ENCODE data around the gene KCNJ16. TPM values are rescaled to one million over a fixed set of nuclear protein-coding genes. Genes with fewer than 3 reads are reported as not detected.

The KCNJ16 gene
- total RNA-seq, 2 donors from 2014 or later = 0.22 to 0.24 TPM

DNA sequence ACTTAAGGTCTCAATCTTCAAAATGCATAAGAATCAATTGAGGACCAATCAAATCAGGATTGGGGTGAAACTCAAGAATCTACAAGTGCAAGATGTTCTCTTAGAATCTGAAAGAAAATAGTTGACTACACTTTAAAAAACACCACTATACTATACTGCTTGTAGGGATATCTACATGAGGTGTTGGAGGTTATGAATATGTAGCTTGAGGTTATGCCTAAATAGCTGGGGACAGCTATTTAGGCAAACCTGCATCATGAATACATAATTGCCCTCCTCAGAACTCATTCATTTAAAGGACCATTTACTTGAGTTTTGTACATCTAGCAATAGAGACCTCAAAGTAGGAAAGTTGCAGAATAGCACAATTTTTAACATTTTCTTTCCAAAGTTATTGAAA is 40.1 kb downstream of the KCNJ16 start:
- DNase-seq = no peak
- no peak for ATAC-seq
- intact Hi-C loops (cut with DNase I, micrococcal nuclease) = no loop called here

DNA sequence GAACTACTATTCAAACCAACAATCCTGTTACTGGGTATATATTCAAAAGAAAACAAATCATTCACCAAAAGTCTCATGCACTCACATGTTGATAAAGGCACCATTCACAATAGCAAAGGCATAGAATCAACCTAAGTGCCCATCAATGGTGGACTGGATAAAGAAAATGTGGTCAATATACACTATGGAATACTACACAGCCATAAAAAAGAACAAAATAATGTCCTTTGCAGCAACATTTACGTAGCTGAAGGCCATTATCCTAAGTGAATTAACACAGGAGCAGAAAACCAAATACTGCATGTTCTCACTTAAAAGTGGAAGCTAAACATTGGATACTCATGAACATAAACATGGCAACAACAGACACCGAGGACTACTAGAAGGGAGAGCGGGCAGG is 41.9 kb downstream of the KCNJ16 start:
- DNase-seq (no peak), ATAC-seq (no peak)
- intact Hi-C loops (cut with DNase I, micrococcal nuclease) = no loop called here

DNA sequence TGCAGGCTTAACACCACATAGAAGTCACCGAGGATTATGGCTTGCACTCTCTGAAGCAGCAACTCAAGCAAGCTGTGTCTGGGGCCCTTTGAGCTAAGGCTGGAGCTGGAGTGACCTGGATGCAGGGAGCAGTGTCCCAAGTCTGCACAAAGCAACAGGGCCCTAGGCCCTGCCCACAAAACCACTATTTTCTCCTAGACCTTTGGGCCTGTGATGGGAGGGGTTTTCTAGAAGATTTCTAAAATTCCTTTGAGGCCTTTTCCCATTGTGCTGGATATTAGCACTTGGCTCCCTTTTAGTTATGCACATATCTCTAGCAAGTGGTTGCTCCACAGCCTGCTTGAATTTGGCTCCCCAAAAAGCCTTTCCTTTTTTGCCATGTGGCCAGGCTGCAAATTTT is 44.5 kb downstream of the KCNJ16 start:
- intact Hi-C loops (cut with DNase I, micrococcal nuclease) = no loop called here
- ATAC-seq = no peak
- DNase-seq = no peak

DNA sequence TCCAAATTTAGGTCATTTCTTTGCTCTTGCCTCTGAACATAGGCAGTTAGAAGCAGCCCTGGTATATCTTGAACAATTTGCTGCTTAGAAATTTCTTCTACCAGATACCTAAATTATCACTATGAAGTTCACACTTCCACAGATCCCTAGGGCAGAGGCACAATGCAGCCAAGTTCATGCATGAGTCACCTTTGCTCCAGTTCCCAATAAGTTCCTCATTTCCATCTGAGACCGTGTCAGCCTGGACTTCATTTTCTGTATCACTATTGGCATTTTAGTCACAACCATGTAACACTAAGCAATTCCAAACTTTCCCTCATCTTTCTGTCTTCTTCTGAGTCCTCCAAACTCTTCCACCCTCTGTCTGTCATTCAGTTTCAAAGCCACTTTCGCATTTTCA is 45.0 kb downstream of the KCNJ16 start:
- intact Hi-C loops (cut with DNase I, micrococcal nuclease) = no loop called here
- ATAC-seq = no peak
- DNase-seq = no peak

DNA sequence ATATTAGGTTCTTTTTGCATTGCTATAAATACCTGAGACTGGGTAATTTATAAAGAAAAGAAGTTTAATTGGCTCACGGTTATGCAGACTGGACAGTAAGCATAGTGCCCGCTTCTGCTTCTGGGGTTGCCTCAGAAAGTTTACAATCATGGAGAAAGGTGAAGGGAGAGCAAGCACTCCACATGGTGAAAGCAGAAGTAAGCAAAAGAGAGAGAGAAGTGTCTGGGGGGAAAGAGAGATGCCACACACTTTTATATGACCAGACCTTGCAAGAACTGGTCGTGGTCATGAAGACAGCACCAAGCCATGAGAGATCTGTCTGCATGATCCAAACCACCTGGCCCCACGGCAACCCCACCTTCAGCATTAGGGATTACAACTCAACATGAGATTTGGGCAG is 45.4 kb downstream of the KCNJ16 start:
- DNase-seq (no peak), ATAC-seq (no peak)
- intact Hi-C loops (cut with DNase I, micrococcal nuclease) = no loop called here

DNA sequence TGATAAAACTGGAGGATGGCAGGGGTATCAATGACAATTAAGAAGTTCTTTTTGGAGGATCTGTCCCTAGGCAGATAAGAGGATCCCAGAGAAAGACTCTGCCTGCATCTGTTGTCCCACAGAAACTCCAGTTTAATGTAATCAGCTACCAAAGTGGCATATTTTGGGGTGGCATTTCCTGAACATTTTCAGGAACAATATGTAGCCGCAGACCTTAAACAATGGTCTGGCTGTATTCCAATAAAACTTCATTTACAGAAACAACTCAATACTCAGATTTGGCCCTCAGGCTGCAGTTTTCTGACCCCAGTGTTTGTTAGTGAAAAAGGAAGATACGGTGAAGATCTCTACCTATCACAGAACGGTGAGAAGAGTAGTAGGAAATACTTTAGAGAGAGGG is 46.1 kb downstream of the KCNJ16 start:
- intact Hi-C loops (cut with DNase I, micrococcal nuclease) = no loop called here
- no peak for ATAC-seq
- no peak for DNase-seq

- intact Hi-C loops (cut with DNase I, micrococcal nuclease) = no loop called here
- DNase-seq (no peak), ATAC-seq (peak; percentile 70)
Observed at GRCh38 chr17:70123193-70123592, 48.2 kb downstream of the KCNJ16 start.

DNA sequence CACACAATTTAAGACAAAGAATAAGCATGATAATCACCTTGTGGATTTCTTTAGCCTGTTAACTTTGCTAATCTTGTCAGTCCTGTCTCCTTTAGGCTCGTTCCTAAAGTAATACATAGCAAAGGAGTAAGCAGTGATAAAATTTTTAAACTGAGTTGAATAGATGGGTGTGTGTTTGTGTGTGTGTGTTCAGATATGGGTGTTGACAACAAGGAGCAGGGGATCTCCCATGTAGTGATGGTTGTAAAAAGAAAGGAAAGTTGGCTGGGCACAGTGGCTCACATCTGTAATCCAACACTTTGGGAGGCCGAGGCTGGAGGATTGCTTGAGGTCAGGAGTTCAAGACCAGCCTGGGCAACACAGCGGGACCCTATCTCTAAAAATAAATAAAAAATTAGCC is 49.7 kb downstream of the KCNJ16 start:
- peak; percentile 65 for ATAC-seq
- DNase-seq = no peak
- intact Hi-C loops (cut with DNase I, micrococcal nuclease) = no loop called here

DNA sequence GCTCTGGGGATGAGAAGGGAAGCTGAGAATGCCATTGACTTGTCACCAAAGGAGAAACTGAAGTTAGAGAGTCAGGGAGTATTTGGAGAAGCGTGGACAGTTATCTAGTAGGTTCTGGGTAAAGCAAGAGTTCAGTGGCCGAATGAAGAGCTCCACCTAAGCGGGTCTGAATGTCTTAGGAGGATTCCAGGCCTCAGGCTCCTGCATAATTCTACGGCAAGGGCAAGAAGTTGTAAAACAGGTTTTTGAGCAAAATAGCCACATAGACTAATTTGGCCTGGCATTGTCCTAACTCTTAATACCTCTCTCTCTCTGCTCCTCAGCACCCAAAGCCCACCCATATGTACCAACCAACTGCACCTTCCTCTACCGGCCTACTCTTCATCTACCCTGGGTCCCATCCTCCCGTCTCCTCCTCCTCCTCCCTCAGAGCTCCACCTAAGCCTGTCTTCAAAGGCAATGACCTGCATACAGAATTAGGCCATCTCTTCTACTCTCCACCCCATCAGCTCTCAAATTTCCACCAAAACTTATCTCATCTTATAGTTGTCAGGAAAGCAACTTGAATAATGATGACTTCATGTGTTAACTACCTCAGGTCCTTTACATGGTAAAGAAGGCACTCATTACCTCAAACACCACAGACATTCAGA is 52.3 kb downstream of the KCNJ16 start:
- intact Hi-C loops (cut with DNase I, micrococcal nuclease) = no loop called here
- ATAC-seq = no peak
- no peak for DNase-seq

DNA sequence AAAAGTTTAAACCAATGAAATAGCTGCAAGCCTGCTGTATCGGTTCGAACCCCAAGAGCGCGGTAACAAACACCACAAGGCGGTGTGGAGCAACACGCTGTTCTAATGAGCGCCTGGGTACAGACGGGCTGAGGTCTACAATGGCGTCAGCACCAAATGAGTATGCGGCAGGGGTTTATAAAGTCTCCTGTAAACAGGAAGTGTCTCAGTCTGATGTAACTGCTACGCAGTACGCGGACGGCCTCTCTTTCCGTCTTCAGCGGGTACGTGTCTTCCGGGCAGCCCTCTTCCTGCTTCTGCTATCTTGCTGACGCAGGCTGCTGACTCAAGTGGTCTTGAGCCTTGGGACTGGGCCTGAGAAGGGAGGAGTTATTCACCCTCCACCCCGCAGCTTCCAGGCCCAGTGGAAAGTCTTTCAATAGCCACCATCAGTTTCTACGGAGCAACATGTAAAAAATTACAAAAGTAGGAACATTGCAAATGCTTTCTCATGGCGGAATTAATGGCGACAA is 53.8 kb downstream of the KCNJ16 start:
- no peak for ATAC-seq
- intact Hi-C loops (cut with DNase I, micrococcal nuclease) = no loop called here
- DNase-seq = no peak

DNA sequence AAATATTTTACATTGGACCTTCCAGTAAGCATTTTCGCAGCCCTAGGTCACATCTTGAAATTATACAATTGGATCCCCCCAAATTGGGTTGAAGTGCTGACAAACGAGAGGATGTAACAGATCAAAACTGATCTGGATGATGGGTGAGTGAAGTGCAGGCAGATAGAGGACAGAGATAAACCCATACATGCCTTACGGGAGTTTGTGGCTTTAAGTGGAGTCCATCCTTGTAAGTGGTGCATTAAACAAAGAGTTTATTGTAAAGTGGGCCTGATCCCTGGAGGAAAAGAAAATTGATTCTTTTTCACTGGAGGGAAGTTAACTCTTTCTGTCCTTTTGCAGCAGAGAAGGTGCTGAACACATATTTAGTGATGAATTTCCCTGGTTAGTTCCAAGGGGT is 55.3 kb downstream of the KCNJ16 start:
- no peak for ATAC-seq
- intact Hi-C loops (cut with DNase I, micrococcal nuclease) = no loop called here
- DNase-seq = no peak

GRCh38 chr17:70132505-70132904 is 57.5 kb downstream of the KCNJ16 start:
- no peak for DNase-seq
- ATAC-seq = no peak
- intact Hi-C loops (cut with DNase I, micrococcal nuclease) = no loop called here

DNA sequence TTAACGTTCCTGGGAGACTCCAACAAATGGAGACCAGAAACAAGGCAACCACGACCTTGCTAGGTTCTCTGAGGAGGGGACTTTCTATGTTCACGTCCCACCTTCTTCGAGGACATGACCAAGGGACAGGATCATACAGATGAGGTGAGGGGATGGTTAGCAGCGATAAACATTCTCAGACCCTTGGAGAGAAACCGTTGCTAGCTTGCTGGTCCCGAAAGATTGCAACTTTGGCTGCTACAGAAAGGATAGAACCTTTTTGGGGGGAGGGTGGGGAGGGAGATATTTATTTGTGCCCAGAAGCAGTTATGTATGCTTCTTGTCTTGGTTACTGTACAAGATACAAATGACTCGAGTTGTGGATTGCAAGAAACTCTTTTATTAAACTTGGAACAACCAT is 59.0 kb downstream of the KCNJ16 start:
- DNase-seq (no peak), ATAC-seq (no peak)
- intact Hi-C loops (cut with DNase I, micrococcal nuclease) = no loop called here

DNA sequence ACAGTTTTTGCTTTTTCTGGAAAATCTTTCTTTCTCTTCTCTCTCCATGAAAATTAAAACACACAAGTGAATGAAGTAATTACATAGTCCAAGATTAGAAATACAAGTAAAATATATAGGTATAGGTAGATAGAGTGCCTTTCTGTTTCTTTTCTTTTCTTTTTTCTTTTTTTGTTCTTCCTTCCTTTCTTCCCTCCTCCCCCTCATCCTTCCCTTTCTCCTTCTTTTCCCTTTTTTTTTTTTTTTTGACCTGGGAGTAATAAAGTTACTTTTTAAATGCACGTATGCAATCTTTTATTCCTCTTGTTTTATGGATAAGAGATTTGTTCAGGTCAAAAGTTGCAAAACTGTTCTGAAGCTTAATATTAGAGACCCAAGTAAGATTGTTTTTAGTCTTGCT is 59.8 kb downstream of the KCNJ16 start:
- no peak for DNase-seq
- intact Hi-C loops (cut with DNase I, micrococcal nuclease) = no loop called here

GRCh38 chr17:70136131-70136530 is 61.1 kb downstream of the KCNJ16 start:
- intact Hi-C loops (cut with DNase I, micrococcal nuclease) = no loop called here
- ATAC-seq (peak; percentile 67), DNase-seq (no peak)

More for the DNA sequence above, 59.8 kb downstream of the KCNJ16 start:
- ATAC-seq = no peak

DNA sequence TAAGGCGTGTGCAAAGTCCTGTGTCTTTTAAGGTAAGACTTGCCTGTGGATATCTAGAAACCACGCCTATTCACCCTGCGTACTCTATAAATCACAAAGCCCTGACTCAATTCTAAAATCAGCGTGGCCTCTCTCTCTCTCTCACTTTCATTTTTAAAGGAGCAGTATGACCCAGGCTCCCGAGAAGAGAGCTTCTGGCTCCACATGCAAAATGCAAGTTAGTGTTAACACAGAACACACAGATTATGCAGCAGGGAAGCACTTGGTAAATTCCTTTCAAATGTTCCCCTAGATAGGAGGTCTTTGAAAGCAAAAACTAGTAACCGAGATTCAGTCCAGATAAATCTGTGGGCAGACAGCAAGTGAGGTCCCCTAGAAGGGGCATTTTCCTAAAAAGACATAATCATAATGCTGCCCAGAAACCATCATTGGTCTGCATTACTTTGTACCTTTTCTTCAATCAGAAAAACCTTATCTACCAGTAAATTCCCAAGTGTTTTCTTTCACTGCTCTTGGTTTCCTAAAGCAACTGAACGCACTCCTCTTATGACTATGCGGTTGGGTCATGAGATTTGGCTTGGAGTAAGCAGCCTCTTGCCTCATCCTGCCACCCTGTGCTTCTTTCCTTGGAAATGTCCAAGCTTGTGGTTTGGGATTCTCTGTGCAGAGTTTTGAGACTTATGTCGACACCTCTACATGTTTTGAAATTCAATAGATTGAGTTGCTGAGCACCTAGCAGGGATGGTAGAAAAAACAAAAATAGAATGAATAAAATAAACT is 62.6 kb downstream of the KCNJ16 start:
- DNase-seq = peak in 1 of 2 donors; percentile 42
- peak; percentile 94 for ATAC-seq
- intact Hi-C loops (cut with DNase I, micrococcal nuclease) = no loop called here

- no peak for ATAC-seq
- no peak for DNase-seq
- intact Hi-C loops (cut with DNase I, micrococcal nuclease) = no loop called here
Observed at GRCh38 chr17:70138291-70138865, 63.4 kb downstream of the KCNJ16 start.

GRCh38 chr17:70139449-70139993 is 64.5 kb downstream of the KCNJ16 start:
- ATAC-seq (peak; percentile 65), DNase-seq (no peak)
- intact Hi-C loops (cut with DNase I, micrococcal nuclease) = no loop called here

DNA sequence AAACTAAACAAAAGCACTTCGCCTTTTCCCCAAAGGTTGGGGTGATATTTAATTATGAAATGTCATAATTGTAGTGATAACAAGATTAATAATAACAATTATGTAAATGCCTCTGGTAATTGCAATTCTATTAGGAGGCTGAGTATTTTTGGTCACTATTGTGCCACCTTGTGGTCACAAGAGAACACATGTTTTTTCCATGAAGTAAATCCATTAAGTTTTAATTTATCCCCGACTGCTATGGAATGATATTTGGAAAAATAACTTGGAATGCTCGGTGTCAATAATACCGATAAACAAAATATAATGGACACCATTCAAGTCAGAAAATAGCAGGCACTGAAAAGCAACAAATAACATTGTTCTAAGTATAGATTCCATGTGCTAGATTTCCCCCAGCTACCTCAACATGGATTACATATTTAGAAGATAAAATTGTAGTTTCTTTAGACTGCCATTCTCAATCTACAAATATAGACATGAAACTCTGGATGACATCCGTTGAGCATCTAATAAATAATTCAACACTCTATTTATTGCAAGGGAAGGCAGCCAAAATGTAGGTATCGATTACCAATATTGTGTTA is 69.3 kb downstream of the KCNJ16 start:
- no peak for DNase-seq
- intact Hi-C loops (cut with DNase I, micrococcal nuclease) = loop anchor here in 1 of 2 donors (5.0 to 10.0 kb wide), 2 partner anchors 577 to 620 kb away; no protein-coding TSS in a partner anchor
- no peak for ATAC-seq

Data from left colon (tissue), 2 donors.